HepG2 (cell line): ENCODE data around the gene LURAP1L. TPM values are rescaled to one million over a fixed set of nuclear protein-coding genes. Genes with fewer than 3 reads are reported as not detected.

Experiments used
- ATAC-seq: fragments of 200-7000 bp; cut with Tn5 transposase; 3 replicates; pipeline ENCODE4 v1.9.1; 2020; ENCODE audit warnings: mild to moderate bottlenecking, moderate library complexity
- BruUV-seq: library from RNA; stranded (reverse); fragments of 400-500 nt; replicated peaks from 2 replicates; lab custom pipeline; 2021; lab: Mats Ljungman, UMichigan
- CTCF ChIA-PET: fragments of 300-600 bp; formaldehyde crosslinking; extraction: SDS; loops from one replicate; lab custom pipeline; 2021; ENCODE audit warnings: low total read pairs, inconsistent platforms, low intra/inter-chr PET ratio; lab: Yijun Ruan, JAX
- POLR2A ChIA-PET: fragments of 350-600 bp; sonication (Branson Sonifier 250); formaldehyde crosslinking; loops from one replicate; lab custom pipeline; 2020; ENCODE audit warnings: antibody characterized with exemption, inconsistent platforms; lab: Yijun Ruan, JAX
- DNase-seq: peaks from one replicate; pipeline ENCODE4 v3.0.0-alpha.2; 2015; ENCODE audit warnings: low spot score
- FAIRE-seq: peaks from 3 replicates; lab custom pipeline; 2011; peaks lifted over from hg19 to GRCh38; lab: Jason Lieb, UNC
- H2AFZ ChIP-seq: one replicate; pipeline ENCODE4 v1.6.1; 2011; ENCODE audit warnings: low read length, inconsistent platforms
- H3K27ac ChIP-seq: fragments of 300-600 bp; 3 replicates; pipeline ENCODE4 v1.8.0; 2011; ENCODE audit warnings: mixed run types, mild to moderate bottlenecking, mixed read lengths, low read length, inconsistent platforms; ENCODE audit not compliant: insufficient read depth; ENCODE audit errors: extremely low read length
- H3K27me3 ChIP-seq, 2 experiments: fragments of 200-600 bp in 1 of 2; 2 replicates in 1 of 2; 3 replicates in 1 of 2; pipeline versions ENCODE4 v1.6.0 to v1.8.0; 2011; ENCODE audit warnings: low read length in 2 of 2, mild to moderate bottlenecking in 2 of 2, moderate library complexity in 2 of 2, inconsistent platforms in 1 of 2; ENCODE audit not compliant: insufficient read depth in 2 of 2, control insufficient read depth in 1 of 2
- H3K36me3 ChIP-seq, 2 experiments: fragments of 200-600 bp in 1 of 2; replicated peaks in 1 of 2; 2 replicates in 1 of 2; 3 replicates in 1 of 2; pipeline versions ENCODE4 v1.5.1 to v1.8.0; 2011; ENCODE audit warnings: low read length in 2 of 2, inconsistent platforms in 1 of 2; ENCODE audit not compliant: insufficient read depth in 2 of 2, control insufficient read depth in 1 of 2
- H3K4me1 ChIP-seq: 2 replicates; pipeline ENCODE4 v1.5.1; 2012; ENCODE audit warnings: low read length, inconsistent platforms; ENCODE audit not compliant: insufficient read depth
- H3K4me2 ChIP-seq: 2 replicates; pipeline ENCODE4 v1.6.0; 2011; ENCODE audit warnings: low read depth, low read length, inconsistent platforms
- H3K4me3 ChIP-seq, 3 experiments: fragments of 200-600 bp in 1 of 3; sonication (generic), shearing (Covaris generic) in 1 of 3; replicated peaks in 1 of 3; 2 replicates each; pipeline ENCODE4 v1.5.1; 2011 to 2016; ENCODE audit warnings: low read length in 3 of 3, inconsistent platforms in 2 of 3, low read depth in 2 of 3, mild to moderate bottlenecking in 2 of 3, control low read depth in 1 of 3, mixed read lengths in 1 of 3; ENCODE audit not compliant: insufficient read depth in 1 of 3
- H3K79me2 ChIP-seq: one replicate; pipeline ENCODE4 v1.6.1; 2011; ENCODE audit warnings: low read length, inconsistent platforms; ENCODE audit not compliant: insufficient read depth
- H3K9ac ChIP-seq: 2 replicates; pipeline ENCODE4 v1.6.0; 2011; ENCODE audit warnings: mild to moderate bottlenecking, low read depth, low read length, inconsistent platforms; ENCODE audit not compliant: insufficient read depth
- H3K9me3 ChIP-seq: 2 replicates; pipeline ENCODE4 v1.5.1; 2012; ENCODE audit warnings: mild to moderate bottlenecking, low read length
- H4K20me1 ChIP-seq: 2 replicates; pipeline ENCODE4 v1.6.0; 2011; ENCODE audit warnings: inconsistent platforms, mild to moderate bottlenecking, low read length, moderate library complexity; ENCODE audit not compliant: insufficient read depth
- BCL6 ChIP-seq: IDR thresholded peaks from 2 replicates; pipeline ENCODE4 v1.6.1; 2016; ENCODE audit warnings: missing genetic modification reagents, missing compliant biosample characterization
- BORCS8-MEF2B ChIP-seq: sonication (generic); formaldehyde crosslinking; IDR thresholded peaks from 2 replicates; pipeline ENCODE4 v1.8.0; 2022; ENCODE audit warnings: mild to moderate bottlenecking, missing genetic modification reagents
- GATAD1 ChIP-seq: IDR thresholded peaks from 2 replicates; pipeline ENCODE4 v1.6.1; 2016; ENCODE audit warnings: missing genetic modification reagents, missing compliant biosample characterization
- GFI1 ChIP-seq: sonication (generic); formaldehyde crosslinking; IDR thresholded peaks from 2 replicates; pipeline ENCODE4 v1.5.0; 2020; ENCODE audit warnings: missing genetic modification reagents, mild to moderate bottlenecking, borderline replicate concordance
- GTF3A ChIP-seq: sonication (generic); formaldehyde crosslinking; conservative IDR thresholded peaks from 2 replicates; pipeline ENCODE4 v1.4.0; 2020; ENCODE audit warnings: mild to moderate bottlenecking, missing genetic modification reagents
- IKZF1 ChIP-seq: fragments of 450-650 bp; IDR thresholded peaks from 2 replicates; pipeline ENCODE4 v1.7.1; 2016
- MXD1 ChIP-seq: sonication (generic); formaldehyde crosslinking; IDR thresholded peaks from 2 replicates; pipeline ENCODE4 v1.4.0; 2020; ENCODE audit warnings: mild to moderate bottlenecking, missing genetic modification reagents
- SIX4 ChIP-seq: sonication (generic); formaldehyde crosslinking; IDR thresholded peaks from 2 replicates; pipeline ENCODE4 v1.4.0; 2020; ENCODE audit warnings: missing genetic modification reagents
- ZEB1 ChIP-seq: IDR thresholded peaks from 2 replicates; pipeline ENCODE4 v1.6.1; 2012; ENCODE audit warnings: mild to moderate bottlenecking, low read depth, inconsistent platforms; ENCODE audit not compliant: insufficient replicate concordance
- ZFP41 ChIP-seq: sonication (generic); formaldehyde crosslinking; IDR thresholded peaks from 2 replicates; pipeline ENCODE4 v1.4.0; 2020; ENCODE audit warnings: mild to moderate bottlenecking, missing genetic modification reagents, borderline replicate concordance
- ZNF101 ChIP-seq: sonication (generic); formaldehyde crosslinking; IDR thresholded peaks from 2 replicates; pipeline ENCODE4 v1.4.0; 2020; ENCODE audit warnings: mild to moderate bottlenecking, low read depth, missing genetic modification reagents, borderline replicate concordance
- ZNF143 ChIP-seq: sonication (generic); formaldehyde crosslinking; IDR thresholded peaks from 2 replicates; pipeline ENCODE4 v1.4.0; 2020; ENCODE audit warnings: missing genetic modification reagents
- ZNF251 ChIP-seq: sonication (generic); formaldehyde crosslinking; IDR thresholded peaks from 2 replicates; pipeline ENCODE4 v1.9.0; 2021; ENCODE audit warnings: mild to moderate bottlenecking, missing genetic modification reagents
- ZNF3 ChIP-seq: IDR thresholded peaks from 2 replicates; pipeline ENCODE4 v1.7.0; 2017; ENCODE audit warnings: inconsistent platforms
- ZNF773 ChIP-seq: sonication (generic); formaldehyde crosslinking; IDR thresholded peaks from 2 replicates; pipeline ENCODE4 v1.4.0; 2020; ENCODE audit warnings: missing genetic modification reagents, borderline replicate concordance
- ZNF777 ChIP-seq: sonication (generic); formaldehyde crosslinking; IDR thresholded peaks from 2 replicates; pipeline ENCODE4 v1.4.0; 2020; ENCODE audit warnings: missing genetic modification reagents
- WGBS: methylation state at CpG from one replicate; pipeline ENCODE4 v1.1.6; 2017; ENCODE audit warnings: low lambda C conversion rate; 5-methylcytosine and 5-hydroxymethylcytosine counted together
- in situ Hi-C: cut with HindIII; loops from 2 replicates; pipeline ENCODE4 v1.10.0; 2017; ENCODE audit warnings: low pct_unique_long_range_greater_than_20kb; ENCODE audit not compliant: extremely low pct_ligation_motif_present
- intact Hi-C: fragments of 100-400 bp; cut with micrococcal nuclease; formaldehyde crosslinking; loops from one replicate; pipeline ENCODE4 v1.10.0; 2022; ENCODE audit not compliant: unreplicated experiment
- polyA plus RNA-seq, 8 experiments: library from polyadenylated mRNA; depleted of rRNA in 3 of 8; stranded (reverse) in 7 of 8; unstranded in 1 of 8; fragments of >200 nt; fragmentation: Illumina TruSeq in 4 of 8; extraction: Trizol in 4 of 8; gene quantifications; 2 replicates each; pipeline versions ENCODE4 v1.2.1 to v1.2.3, GENCODE V29; 2011 to 2016; ENCODE audit warnings: low read depth in 4 of 8, missing spikeins in 1 of 8, mixed read lengths in 1 of 8; ENCODE audit not compliant: insufficient read depth in 1 of 8
- total RNA-seq, 5 experiments: library from RNA; depleted of rRNA; stranded (reverse); fragments of >200 nt; fragmentation: Illumina TruSeq; extraction: Trizol; gene quantifications; 2 replicates each; pipeline ENCODE4 v1.2.3, GENCODE V29; 2016; ENCODE audit warnings: low read depth in 1 of 5
- TF ChIP-seq, protein P1 (sequence below): sonication (generic); formaldehyde crosslinking; IDR thresholded peaks from 2 replicates; pipeline ENCODE4 v1.8.1; 2023; ENCODE audit warnings: missing genetic modification reagents, mild to moderate bottlenecking, borderline replicate concordance

Gene LURAP1L
- total and polyA plus RNA-seq, 2 of the 13 experiments (the other 11 are each of a cell fraction or from before 2014, with no cell fraction given), result 6.7 to 16.6 TPM

- no peak for TF ChIP-seq ZNF101 (CRISPR knock-in tag)
- no peak for TF ChIP-seq ZFP41 (CRISPR knock-in tag)
- TF ChIP-seq ZNF143 (CRISPR knock-in tag), result no peak
- TF ChIP-seq, protein P1, sequence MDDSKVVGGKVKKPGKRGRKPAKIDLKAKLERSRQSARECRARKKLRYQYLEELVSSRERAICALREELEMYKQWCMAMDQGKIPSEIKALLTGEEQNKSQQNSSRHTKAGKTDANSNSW (CRISPR knock-in tag), result no peak
- no peak for TF ChIP-seq SIX4 (CRISPR knock-in tag)
- TF ChIP-seq GFI1, result no peak
- no peak for TF ChIP-seq ZNF251
- TF ChIP-seq MXD1, result no peak
- ChIA-PET CTCF (no interaction called here), POLR2A (interaction anchor here (1.5 kb wide), 1 partner anchor 21 kb away, joined by 5 read pairs; the partner anchor contains the start of gene LURAP1L)
- 98% methylated on average over 1 of the region's 1 CpG for WGBS
- no peaks in the 10 kb centered on the region for H3K27me3 ChIP-seq
- BruUV-seq, result no TSS peak
- intact Hi-C loops (no loop called here), in situ Hi-C loops (no loop called here)
- no peak overlapping the region for H3K4me3 ChIP-seq
- FAIRE-seq, result no peak
- H2AFZ ChIP-seq, result no peak overlapping the region
- H3K4me1 ChIP-seq, result peaks cover 19% of the 10 kb centered on the region
- H3K9ac ChIP-seq, result no peak overlapping the region
- no peak overlapping the region for H3K27ac ChIP-seq
- no peak for DNase-seq
- no peaks in the 10 kb centered on the region for H3K36me3 ChIP-seq
- peaks cover 4% of the 10 kb centered on the region for H3K79me2 ChIP-seq
- H4K20me1 ChIP-seq, result no peaks in the 10 kb centered on the region
- no peak for ATAC-seq
- H3K9me3 ChIP-seq, result no peaks in the 10 kb centered on the region
- H3K4me2 ChIP-seq, result no peak overlapping the region
Observed at GRCh38 chr9:12796601-12797000, 21.8 kb downstream of the LURAP1L start.

DNA sequence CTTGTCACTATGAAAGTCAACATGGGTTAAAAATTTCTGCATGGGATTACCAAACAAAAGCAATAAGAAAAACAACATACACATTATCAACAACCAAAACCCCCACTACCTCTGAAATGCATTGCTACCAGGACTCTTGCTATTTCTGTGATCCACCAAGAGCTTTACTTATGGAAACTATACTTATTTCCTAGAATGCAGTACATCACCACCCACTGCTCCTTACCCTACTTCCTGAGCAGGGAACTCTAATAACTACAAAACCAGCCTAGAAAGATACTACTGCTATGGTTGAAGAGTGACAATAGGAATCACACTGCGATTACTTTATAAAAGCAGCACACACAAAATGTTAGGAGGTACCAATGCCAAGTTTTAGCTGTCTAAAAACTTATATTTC, 22.2 kb downstream of the LURAP1L start:
- FAIRE-seq (no peak), ATAC-seq (no peak), DNase-seq (no peak)
- Histone ChIP-seq H3K79me2 (peaks cover 4% of the 10 kb centered on the region), H3K27me3 (no peaks in the 10 kb centered on the region), H3K4me3 (no peak overlapping the region), H3K36me3 (no peaks in the 10 kb centered on the region), H3K4me2 (no peak overlapping the region), H4K20me1 (no peaks in the 10 kb centered on the region), H3K4me1 (peaks cover 16% of the 10 kb centered on the region), H3K27ac (no peak overlapping the region), H3K9me3 (no peaks in the 10 kb centered on the region), H3K9ac (no peak overlapping the region), H2AFZ (no peak overlapping the region)
- TF ChIP-seq BCL6 (CRISPR knock-in tag), result 0 out of 2 replicates have a peak, but pooled peaks have one; percentile 29
- TF ChIP-seq IKZF1, result no peak
- no peak for TF ChIP-seq ZNF773 (CRISPR knock-in tag)
- TF ChIP-seq BORCS8-MEF2B, result no peak
- no peak for TF ChIP-seq ZEB1
- TF ChIP-seq ZNF777 (CRISPR knock-in tag), result no peak
- no peak for TF ChIP-seq GTF3A (CRISPR knock-in tag)
- TF ChIP-seq GATAD1 (CRISPR knock-in tag), result no peak
- no peak for TF ChIP-seq ZNF3
- in situ Hi-C loops, result no loop called here
- WGBS, result 96% methylated on average over 1 of the region's 1 CpG
- BruUV-seq, result no TSS peak
- intact Hi-C loops, result no loop called here
- POLR2A ChIA-PET, result interaction anchor here (0.8 to 1.5 kb wide), 3 partner anchors 13 to 22 kb away, joined by 4 to 5 read pairs (median 5); partner anchors contain the start of gene LURAP1L
- CTCF ChIA-PET, result no interaction called here
